Germinal center (tissue), 1 donor: ENCODE results near the gene E2F6.
"Not testable (repeated sequence)": the region's sequence is repeated elsewhere in the genome, so short reads cannot be mapped to it uniquely, and the experiment has no call there.

Source experiments
- DNase-seq: peaks from one replicate; pipeline ENCODE4 v3.0.0; 2012; ENCODE audit warnings: mixed read lengths, low spot score

The E2F6 gene

GRCh38 chr2:11411768-11412448 is 54.1 kb downstream of the E2F6 start:
- DNase-seq, result no peak

DNA sequence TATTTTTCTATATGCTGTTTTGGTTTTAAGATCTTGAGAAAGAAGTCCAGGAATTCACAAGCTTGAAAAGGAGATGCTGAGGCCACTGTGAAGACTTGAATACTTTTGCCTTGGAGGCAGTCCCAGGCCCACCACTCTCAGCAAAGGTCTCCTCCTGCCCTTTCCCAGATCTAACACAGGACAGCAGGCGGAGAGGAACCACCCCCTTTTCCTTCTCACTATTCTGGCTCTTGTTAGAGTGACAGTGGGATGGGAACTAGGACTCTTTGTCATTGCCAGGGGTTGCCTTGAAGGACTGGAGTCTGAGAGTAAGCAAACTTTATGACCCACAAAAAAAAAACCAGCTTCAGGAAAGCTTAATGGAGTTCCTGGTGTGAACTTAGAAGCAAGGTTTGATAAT is 54.7 kb downstream of the E2F6 start:
- DNase-seq, result no peak

DNA sequence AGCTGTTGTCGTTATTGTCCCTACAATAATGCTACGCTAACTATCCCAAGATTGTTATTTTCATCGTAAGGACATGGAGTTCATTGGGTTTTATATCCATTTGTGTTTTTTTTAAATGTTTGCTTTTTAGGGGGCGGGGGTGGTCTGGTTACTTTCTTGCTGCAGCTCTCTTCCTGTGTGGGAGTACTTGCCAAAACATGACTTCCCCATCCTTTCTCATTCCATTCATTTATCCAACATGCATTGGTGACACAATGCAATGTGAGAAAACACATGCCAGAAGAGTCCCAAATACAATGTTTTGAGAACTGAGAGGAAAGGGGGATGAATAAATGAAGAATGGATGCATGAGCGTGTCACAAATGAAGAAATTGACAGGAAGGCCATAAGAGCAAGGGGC is 55.9 kb downstream of the E2F6 start:
- no peak for DNase-seq

DNA sequence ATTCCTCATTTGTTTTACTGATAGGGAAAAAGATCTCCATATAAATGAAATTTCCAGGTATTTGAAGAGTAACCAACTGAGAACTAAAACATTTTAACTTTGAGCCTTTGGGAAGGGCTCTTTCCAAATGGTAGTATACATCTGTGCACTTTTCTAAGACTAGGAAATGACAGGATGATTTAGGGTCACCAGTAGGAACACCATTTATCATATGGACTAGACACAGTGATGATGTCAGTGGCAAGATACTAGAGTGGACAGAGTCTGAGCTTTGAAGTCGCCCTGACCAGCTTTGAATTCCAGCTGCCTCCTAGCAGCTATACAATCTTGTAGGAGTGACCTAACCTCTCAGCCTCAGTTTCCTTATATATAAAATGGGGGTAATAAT is 56.4 kb downstream of the E2F6 start:
- DNase-seq, result no peak

DNA sequence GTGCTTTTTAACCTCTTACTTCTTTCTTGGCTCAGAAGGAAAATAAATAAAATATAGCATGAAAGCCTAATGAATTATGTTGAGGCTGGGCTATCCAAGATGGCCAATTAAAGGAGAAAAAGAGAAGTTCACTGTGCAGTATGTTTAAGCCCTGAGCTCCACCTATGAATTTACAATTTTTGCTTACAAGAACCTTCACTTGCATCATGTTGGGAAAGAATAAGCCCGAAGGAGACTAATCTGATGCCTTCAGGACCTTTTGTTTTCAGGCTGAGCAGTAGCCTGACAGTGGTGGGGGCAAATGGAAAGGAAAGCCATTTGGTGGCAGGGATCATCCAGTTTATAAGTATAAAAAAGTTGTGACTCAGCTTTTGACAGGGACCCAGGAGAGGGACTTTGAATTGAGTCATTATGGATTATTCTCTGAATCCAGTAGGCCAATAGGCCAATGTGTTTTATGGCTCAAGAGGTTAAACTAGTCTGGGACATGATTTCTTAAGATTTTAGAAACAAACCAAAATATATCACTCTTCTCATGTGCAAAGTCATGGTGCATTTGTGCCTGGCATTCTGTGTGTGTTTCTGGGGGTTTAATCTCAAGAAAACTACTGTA is 56.9 kb downstream of the E2F6 start:
- no peak for DNase-seq

GRCh38 chr2:11407413-11407812 is 58.5 kb downstream of the E2F6 start:
- no peak for DNase-seq

DNA sequence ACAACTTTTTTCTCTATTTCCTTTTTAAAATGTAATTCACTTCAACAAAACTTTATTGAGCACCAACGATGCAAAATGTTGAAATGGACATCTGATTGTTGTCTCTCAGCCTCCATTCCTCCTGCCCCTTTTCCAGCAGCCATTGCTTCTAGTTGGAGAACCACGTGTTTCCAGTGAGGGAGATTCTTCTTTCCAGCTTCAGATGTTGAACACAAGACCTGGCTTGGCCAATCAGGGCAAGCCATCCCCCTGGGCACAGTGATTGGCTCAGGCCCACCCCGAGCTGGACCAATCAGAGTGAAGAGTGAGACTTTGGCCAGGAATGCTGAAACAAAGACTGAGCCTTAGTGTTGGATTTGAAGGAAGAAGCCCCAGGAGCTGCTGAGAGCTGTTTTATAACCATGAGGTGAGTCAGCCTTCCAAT is 59.0 kb downstream of the E2F6 start:
- DNase-seq, result no peak

GRCh38 chr2:11406267-11406957 is 59.5 kb downstream of the E2F6 start:
- no peak for DNase-seq

DNA sequence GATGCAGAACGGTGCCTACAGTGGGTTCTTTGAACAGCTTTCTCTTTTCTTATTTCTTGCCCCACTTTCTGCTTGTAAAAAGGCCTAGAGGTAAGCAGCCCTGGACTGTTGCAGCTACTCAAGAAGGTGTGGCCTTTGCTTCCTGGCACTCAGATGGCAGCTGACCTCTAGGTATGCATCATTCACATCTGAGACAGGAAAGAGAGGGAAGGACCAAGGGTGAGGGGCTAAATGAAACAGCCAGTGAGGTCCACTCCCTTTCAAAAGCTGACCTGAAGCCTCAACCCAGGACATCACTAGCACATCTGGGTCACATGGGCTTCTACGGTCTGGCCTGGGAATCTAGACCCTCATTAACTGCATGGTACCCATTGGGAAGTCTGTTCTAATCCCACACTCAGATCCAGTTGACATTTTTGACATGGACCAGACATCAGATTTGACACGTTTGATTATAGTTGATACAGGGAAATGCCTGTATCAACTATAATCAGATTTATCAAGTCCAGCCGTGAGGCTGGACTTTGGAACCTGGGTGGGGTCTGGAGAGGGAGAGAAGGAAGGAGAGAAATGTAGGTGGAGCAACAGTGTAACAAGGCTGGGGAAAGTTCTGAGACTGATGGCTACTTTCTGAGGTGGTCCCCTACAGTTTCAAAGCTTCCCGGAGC is 60.2 kb downstream of the E2F6 start:
- DNase-seq, result no peak

- not testable (repeated sequence) for DNase-seq
Observed at GRCh38 chr2:11405074-11405406, 60.9 kb downstream of the E2F6 start.

- no peak for DNase-seq
Observed at GRCh38 chr2:11404376-11405073, 61.4 kb downstream of the E2F6 start.

DNA sequence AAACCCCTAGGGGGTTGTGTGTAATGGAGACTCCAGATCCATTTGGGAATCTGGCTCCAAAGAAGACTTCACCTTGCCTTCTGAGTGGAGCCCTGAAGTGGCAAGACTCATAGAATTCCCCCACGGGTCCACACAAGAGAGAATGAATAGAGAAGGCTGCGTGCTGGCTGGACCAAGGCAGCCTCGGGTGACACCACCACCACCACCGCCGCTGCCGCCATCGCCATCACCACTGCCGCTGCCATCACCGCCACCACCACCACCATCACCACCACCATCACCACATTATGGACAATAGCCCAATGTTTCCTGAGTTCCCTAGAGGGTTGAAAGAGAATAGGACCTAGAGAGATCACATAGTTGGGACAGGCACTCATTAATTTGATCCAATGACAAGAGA is 63.5 kb downstream of the E2F6 start:
- no peak for DNase-seq

DNA sequence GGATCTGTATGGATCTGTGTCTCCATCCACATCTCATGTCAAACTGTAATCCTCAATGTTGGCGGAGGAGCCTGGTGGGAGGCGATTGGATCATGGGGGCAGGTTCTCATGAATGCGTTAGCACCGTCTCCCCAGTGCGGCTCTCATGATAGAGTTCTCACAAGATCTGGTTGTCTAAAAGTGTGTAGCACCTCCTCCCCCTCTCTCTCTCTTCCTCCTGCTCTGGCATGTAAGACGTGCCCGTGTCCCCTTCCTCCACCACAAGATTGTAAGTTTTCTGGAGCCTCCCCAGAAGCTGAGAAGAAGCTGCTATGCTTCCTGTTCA is 66.6 kb downstream of the E2F6 start:
- no peak for DNase-seq

GRCh38 chr2:11398750-11399437 is 67.1 kb downstream of the E2F6 start:
- no peak for DNase-seq

DNA sequence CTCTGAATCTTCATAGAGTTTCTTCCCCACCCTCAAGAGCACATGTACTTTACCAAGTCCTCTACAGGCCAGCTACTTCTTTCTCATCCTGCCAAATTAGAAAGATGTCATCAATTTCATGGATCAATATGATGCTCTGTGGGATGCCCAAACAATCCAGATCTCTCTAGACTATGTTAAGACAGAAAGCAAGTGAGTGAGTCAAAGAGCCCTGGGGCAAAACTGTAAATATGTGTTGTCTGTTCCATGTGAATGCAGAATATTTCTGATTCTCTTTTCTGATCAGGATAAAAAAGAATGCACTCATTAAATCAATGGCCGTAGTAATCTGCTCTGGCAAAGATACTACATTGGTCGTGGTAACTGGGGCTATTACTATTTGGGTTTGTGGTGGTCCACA is 68.4 kb downstream of the E2F6 start:
- DNase-seq, result no peak

DNA sequence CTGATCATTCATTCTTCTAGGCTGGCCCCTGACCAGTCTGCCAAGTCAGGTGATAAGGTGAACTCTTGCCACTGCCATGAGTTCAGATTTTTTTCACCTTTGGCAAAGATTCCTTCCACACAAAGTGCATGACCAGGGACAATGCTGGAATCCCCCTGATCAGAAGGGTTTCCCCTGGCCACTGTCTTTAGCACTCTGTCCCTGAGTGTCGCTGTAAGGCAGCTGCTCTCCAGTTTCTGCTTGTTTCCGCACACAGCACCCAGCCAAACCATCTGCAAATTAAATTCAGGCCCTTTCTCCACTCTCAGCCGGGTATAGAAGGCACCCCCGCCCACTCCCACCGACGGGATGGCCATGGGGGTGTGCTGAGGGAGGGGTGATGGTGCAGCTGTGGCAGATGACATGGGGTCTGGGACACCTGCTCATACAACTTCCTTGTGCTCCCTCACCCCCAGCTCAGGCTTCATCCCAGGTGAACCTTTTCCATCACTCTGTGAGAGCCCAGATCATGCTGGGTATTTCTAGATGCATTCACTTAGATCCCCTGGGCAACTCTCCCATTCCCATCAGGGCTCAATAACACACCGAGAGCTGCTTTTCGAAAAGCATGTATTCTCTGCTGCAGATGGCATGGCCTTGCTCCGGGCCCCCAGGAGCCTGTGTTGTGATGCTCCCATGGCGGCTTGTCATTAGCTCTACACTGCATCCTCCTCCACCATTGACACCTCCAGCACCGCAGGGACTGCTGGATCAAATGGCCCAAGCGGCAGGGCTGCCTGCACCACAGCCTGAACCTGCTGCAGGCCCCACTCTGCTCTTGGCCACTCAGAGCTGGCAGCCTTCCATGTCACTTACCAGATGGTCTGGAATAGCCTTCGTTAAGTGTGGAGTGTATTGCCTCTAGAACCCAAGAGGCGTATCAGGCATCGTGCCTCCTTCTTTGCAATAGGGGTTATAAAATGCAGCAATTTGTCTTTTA is 69.2 kb downstream of the E2F6 start:
- no peak for DNase-seq

GRCh38 chr2:11396021-11396420 is 69.9 kb downstream of the E2F6 start:
- DNase-seq, result no peak

GRCh38 chr2:11395389-11395788 is 70.6 kb downstream of the E2F6 start:
- no peak for DNase-seq
